ENCODE results near the gene ADAMTS6.
"Not testable (repeated sequence)": the region's sequence is repeated elsewhere in the genome, so short reads cannot be mapped to it uniquely, and the experiment has no call there.

ADAMTS6 gene

GRCh38 chr5:65489119-65489518 is 7.4 kb upstream of the ADAMTS6 start:
- DNase-seq (ENCODE audit: low spot score): no peak
- no peak for TF ChIP-seq CTCF (IDR thresholded peaks at IDR 0.05; ENCODE audit: extremely low read depth, missing control alignments)

- DNase-seq (ENCODE audit: low spot score): not testable (repeated sequence)
Measured at GRCh38 chr5:65488038-65488687, 6.4 kb upstream of the ADAMTS6 start.

- DNase-seq (ENCODE audit: low spot score): not testable (repeated sequence)
Measured at GRCh38 chr5:65486803-65487202, 5.1 kb upstream of the ADAMTS6 start.

DNA sequence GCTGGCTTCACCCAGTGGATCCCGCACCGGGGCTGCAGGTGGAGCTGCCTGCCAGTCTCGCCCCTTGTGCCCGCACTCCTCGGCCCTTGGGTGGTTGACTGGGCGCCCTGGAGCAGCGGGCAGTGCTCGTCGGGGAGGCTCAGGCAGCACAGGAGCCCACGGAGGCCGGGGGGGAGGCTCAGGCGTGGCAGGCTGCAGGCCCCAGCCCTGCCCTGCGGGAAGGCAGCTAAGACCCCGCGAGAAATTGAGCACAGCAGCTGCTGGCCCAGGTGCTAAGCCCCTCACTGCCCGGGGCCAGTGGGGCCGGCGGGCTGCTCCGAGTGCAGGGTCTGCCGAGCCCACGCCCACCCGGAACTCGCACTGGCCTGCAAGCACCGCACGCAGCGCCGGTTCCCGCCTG is 3.7 kb upstream of the ADAMTS6 start:
- no peak for TF ChIP-seq CTCF (IDR thresholded peaks at IDR 0.05; ENCODE audit: extremely low read depth, missing control alignments)

GRCh38 chr5:65483546-65484346 is 2.0 kb upstream of the ADAMTS6 start:
- DNase-seq (ENCODE audit: low spot score): peak; percentile 72

More for the DNA sequence above, 3.7 kb upstream of the ADAMTS6 start:
- DNase-seq (ENCODE audit: low spot score): no peak

DNA sequence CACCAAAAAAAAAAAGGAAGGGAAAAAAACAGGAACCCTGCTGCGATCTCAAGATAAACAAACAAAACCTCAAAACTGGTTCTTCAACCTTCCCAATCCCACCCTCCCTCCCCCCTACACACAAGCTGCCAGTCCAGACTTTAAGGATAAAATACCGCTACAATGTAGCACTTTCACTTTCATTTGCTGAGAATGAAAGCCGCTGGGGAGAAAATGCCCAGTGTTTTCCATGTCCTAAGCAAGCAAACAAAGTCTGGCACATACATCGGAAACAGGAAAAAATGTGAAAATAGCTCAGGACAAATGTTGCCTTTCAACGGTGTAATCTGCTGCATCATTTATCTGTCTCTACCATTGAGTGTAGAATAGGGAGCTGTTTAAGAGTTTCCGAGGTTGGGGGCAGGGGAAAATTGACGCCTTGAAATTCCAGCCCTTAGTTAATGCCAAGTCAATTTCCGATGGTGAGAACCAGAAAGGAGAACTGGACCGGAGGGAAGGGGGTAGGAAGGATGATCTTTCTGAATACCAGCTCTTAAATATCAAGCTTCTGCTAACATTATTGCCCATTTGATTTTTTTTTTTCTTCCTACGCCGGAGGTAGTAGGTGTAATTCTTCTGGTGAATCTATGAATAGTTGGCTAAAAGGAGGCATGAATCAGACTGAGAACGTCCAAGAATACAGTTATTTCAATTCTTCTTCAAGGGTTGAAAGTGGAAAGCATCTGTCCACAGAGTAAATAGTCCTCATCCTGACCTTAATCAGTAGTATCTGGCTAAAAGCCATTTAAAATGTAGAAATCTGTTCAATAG is 1.2 kb upstream of the ADAMTS6 start:
- DNase-seq (ENCODE audit: low spot score): peak; percentile 30
- no peak for TF ChIP-seq CTCF (IDR thresholded peaks at IDR 0.05; ENCODE audit: extremely low read depth, missing control alignments)

More at GRCh38 chr5:65483546-65484346, 2.0 kb upstream of the ADAMTS6 start:
- no peak for TF ChIP-seq CTCF (IDR thresholded peaks at IDR 0.05; ENCODE audit: extremely low read depth, missing control alignments)

DNA sequence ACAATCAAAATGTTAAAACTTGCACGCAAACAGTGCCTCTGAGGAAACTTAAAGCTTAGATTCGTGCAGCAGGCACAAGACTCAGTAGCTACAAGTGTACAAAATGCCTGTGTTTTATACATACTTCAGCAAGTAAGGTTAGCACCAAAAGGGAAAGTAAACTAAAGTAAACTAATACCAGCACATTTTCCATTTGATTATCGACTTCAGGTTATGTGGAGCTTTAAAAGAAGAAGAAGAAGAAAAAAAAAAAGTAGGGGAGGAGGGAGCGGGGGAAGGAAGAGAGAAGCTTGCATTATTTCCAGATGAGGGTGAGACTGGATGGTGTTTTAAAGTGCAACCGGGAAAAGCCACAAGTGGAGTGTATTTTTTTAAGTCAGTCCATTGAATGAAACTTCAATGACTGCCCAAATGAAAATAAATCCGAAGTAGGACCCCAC is 596 bp upstream of the ADAMTS6 start:
- TF ChIP-seq CTCF (IDR thresholded peaks at IDR 0.05; ENCODE audit: extremely low read depth, missing control alignments): no peak

DNA sequence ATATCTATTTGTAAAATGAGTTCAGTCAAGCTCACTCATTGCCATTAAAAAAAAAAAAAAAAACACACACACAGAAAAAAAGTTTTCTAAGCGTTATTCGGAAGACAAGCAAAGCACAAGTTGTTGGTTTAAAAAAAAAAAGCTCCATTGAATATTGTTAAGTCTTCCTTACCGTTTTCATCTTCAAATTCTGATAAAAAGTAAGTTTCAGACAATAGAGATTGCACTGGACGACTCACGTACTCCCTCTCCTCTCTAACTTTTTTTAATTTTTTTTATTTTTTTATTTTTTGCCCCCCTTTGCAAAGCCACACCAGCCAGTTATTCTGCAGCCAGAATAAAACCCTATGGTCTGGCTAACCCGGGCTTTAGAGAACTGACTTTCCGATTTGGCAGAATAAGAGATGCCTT is 544 bp downstream of the ADAMTS6 start:
- DNase-seq (ENCODE audit: low spot score): peak; percentile 20
- TF ChIP-seq CTCF (IDR thresholded peaks at IDR 0.05; ENCODE audit: extremely low read depth, missing control alignments): no peak

More for the DNA sequence above, 596 bp upstream of the ADAMTS6 start:
- DNase-seq (ENCODE audit: low spot score): no peak
